Globus pallidus (tissue), 1 donor: Measurements from ENCODE around the gene KIF2C.
"Not testable (repeated sequence)": the region's sequence is repeated elsewhere in the genome, so short reads cannot be mapped to it uniquely, and the experiment has no call there.

Experiments
- DNase-seq: peaks from one replicate; pipeline ENCODE4 v3.0.0-alpha.2; 2015; ENCODE audit warnings: low spot score

Gene KIF2C

DNA sequence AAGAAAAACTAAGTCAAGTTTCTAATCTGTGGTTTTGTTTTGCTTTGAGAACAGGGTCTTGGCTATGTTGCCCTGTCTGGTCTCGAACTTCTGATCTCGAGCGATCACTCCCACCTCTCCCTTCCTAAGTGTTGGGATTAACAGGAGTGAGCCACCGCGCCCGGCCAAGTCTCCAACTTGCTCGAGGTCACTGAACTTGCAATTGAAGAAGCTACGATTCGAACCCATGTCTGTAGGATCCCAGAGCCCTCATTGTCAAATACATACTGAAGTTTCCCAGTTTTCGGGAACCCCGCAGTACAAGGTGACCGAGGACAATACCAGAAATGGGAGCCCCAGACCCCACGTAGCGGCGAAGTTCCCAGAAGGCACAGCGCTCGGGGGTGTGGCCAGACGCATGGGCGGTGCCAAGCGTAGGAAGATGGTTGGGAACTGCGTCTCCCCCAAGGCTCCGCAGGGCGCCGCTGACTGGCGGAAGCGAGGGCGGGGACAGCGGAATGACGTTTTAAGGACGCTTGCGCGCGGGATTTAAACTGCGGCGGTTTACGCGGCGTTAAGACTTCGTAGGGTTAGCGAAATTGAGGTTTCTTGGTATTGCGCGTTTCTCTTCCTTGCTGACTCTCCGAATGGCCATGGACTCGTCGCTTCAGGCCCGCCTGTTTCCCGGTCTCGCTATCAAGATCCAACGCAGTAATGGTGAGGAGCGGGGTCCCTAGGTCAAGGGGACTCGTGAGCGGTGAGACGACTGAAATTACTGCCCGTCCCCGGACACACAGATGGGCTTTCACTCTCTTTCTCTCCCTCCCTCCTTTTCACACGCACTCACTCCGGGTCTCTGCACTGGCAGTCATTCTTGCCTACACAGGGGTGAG is at the start of gene KIF2C:
Gene KIF2C, plus strand, starts transcription at position 531 of the 872 bp plus-strand sequence. Its CDS starts 96 bp downstream, at position 627.
- DNase-seq, result peak; percentile 97

DNA sequence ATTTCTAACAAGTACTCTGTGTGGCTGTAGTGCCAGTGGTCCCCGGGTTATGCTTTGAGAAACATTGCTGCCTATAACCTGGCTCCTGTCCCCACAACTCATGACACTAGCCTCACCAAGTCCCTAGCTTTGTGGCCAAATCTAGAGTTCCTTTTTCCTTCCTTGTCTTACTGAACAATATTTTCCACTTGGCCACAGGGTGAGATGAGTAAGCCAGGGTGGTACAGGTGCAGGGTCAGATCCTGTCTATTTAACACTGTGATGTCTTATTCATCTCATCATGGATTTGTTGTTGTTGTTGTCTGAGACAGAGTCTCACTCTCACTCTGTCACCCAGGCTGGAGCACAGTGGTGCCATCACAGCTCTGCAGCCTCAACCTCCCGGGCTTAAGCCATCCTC is 46.5 kb upstream of the KIF2C start:
- no peak for DNase-seq

DNA sequence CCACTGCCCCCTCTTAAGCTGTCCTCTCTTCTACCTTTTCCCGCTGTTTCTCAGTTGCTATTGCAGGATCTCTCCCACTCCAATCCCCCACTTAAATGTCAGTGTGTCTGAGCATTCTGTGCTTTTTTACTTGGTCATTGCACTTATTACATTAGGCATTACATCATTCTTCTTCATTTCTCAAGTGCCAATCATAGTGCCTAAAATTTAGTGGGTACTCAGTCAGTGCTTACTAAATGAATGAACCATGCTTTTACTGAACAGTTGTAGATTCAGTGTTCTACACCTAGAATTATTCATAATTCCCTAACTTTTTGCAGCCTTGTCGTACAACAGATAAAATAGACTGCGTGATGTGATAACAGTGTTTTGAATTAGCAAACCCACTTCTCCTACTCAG is 45.7 kb upstream of the KIF2C start:
- DNase-seq, result no peak

DNA sequence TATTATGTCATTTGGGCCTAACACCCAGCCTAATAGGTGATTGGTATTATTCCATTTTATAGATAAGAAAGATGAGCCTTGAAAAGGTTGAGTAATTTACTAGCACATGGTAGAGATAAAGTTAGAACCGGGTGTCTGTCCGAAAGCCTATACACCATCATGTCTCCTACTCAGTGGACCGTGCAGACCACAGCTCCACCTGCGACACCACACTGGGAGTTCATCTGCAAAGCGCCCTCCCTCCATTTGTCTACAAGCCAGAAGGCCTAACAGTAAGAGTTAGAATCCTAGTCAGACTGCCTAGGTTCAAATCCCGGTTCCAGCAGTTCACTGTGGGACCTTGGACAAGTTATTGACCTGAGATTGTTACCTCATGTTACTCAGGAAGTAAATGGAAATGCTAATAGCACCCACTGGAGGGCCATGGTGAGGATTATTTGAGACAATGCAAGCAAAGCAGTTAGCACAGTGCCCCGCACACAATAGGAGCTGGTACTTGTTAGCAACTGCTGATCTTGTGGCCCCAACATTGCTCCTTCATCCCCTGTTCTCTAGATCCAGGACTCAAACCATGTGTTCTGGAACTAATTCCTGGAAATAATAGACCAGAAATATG is 44.7 kb upstream of the KIF2C start:
- no peak for DNase-seq

DNA sequence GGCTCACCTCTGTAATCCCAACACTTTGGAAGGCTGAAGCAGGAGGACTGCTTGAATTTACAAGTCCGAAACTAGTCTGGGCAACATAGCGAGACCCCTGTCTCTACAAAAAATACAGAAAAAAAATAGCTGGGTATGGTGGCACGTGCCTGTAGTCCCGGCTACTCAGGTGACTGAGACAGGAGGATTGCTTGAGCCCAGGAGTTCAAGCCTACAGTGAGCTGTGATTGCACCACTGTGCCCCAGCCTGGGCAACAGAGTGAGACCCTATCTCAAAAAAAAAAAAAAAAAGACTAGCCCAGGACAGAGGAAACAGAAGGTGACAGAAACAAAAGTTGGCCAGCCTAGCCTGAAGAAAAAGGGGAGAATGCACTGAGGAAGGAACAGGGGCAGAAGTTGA is 44.0 kb upstream of the KIF2C start:
- DNase-seq, result no peak

DNA sequence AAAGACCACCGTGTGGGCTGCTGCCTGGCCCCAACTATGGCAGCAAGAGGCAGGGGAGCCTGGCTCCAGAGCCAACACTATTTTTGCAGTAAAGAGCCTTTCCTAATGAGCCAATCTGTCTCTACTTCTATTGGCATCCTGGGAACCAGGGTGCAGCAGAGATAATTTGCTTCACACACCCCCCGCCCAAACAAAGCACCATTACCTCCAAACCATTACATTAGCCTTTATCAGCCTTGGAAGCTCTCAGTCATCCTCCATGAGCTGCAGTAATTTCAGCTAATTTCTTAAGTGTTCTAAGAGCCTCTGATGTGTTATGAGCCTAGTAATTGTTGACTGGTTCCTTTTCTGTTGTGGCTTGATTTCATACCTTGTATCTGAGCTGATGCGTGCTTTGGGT is 43.5 kb upstream of the KIF2C start:
- DNase-seq, result no peak

DNA sequence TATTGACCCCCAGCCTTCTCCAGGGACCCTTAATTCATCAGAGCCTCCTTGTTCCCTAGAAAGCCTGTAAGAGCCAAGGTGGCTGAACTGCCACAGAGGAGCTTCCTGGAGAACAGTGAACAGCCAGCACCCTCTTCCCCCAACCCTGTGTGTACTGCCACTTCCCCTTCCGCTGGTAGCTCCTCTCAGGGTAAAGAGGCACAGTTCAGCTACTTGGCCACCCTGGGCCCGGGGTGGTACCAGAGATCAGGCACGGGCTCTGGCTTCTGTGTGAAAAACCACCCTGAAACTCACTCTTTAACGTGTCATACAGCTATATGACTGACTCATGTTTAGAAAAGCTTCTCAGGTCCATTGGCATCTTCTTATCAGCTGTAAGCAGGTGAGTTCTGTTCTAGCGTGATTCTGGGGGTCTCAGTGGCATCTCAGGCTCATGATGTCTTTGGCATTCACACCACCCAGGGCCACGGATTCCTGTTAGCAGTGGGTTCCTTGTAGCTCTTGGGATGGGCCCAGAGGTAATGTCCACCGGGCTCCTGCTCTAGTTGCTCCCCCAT is 42.8 kb upstream of the KIF2C start:
- no peak for DNase-seq

DNA sequence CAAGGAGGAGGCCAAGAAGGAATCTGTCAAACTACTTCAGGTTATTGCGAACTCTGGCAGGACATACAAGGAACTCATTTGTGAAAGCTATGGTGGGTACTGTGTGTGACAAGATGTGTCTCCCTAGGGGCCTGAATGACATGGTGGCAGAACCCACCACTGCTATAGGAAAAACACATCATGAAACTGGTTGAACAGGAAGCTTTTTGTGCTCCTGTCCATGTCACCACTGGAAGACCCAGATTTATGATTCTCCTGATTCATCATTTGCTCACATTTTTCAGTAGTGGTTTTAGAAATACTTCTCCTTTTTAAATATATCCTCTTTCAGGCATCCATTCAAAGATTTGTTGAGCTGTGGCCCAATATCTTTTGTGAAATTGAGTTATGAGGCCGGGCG is 41.5 kb upstream of the KIF2C start:
- DNase-seq, result no peak

DNA sequence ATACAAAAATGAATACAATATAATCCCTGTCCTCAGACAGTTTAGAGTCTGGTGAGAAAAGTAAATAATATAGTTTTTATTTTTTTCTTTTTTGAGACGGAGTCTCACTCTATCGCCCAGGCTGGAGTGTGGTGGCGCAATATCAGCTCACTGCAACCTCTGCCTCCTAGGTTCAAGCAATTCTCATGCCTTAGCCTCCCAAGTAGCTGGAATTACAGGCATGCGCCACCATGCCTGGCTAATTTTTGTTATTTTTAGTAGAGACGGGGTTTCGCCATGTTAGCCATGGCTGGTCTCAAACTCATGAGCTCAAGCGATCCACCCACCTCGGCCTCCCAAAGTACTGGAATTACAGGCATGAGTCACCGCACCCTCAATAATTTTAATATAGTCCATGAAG is 40.3 kb upstream of the KIF2C start:
- not testable (repeated sequence) for DNase-seq

DNA sequence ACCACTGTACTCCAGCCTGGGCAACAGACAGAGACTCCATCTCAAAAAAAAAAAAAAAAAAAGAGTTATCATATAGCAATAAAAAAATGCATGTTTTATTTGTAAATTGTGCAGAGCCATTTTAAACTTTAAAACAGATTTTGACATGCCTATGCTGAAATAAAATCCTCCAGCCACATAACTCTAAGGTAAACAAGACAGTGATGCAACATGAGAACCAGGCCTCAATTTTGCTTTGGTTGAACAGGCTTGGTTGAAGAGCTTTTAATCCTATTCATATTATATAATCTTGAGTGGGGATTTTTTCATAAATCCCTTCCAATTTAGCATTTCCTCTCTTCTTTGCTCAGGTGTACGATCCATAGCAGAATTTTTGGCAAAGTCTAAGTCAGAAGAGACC is 39.1 kb upstream of the KIF2C start:
- no peak for DNase-seq

DNA sequence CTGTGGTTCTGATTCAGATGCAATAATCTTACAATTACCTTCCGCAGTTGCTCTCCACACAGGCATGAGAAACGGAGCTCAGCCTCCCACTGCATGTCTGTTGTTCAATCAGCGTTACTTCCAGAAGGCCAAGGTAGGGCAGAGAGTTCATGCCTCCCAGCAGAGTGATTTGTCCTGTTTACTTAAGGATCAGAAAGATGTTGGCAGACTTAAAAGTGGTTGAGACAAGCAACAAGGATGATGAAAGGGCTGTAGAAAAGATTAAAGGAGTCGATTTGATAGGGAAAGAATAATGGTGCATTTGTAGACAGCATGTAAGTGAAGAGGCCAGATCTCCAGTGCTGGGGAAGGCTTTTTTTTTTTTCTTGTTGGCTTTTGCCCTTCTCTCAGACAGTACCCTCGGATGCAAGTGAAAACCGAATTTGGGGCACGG is 38.5 kb upstream of the KIF2C start:
- no peak for DNase-seq

DNA sequence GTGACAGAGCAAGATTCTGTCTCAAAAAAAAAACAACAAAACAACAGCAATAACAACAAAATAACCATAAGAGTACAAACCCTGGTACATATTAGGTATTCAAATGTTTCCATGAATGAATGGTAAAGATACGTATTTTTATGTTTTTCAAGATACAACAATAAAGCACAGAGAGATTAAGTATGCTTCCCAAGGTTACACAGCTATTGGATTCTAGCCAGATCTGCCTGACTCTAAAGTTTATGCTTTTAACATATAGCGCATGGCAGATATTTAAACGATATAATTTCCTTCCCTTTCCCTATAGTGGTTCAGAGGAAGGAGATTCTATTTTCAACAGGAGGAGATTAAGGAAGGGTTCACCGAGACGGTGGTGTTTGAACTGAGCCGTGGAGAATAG is 34.2 kb upstream of the KIF2C start:
- DNase-seq, result no peak

DNA sequence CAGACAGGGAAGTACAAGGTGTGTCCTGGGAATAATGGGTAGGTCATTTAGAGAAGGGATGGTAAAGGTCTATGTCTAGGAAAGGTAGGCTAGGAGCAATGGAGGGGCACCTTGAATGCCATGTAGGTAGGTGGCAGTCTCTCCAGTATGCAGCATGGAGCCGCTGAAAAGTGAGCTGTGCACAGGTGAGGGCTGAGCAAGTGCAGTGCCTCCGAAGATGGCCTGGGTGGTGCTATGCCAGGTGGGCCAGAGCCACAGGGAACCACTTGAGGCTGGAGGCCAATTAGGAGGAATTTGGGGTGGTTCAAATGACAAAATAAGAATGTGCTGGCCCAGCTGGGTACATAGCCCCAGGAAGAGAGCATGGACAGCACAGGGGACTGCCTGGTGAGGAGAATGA is 33.7 kb upstream of the KIF2C start:
- no peak for DNase-seq

DNA sequence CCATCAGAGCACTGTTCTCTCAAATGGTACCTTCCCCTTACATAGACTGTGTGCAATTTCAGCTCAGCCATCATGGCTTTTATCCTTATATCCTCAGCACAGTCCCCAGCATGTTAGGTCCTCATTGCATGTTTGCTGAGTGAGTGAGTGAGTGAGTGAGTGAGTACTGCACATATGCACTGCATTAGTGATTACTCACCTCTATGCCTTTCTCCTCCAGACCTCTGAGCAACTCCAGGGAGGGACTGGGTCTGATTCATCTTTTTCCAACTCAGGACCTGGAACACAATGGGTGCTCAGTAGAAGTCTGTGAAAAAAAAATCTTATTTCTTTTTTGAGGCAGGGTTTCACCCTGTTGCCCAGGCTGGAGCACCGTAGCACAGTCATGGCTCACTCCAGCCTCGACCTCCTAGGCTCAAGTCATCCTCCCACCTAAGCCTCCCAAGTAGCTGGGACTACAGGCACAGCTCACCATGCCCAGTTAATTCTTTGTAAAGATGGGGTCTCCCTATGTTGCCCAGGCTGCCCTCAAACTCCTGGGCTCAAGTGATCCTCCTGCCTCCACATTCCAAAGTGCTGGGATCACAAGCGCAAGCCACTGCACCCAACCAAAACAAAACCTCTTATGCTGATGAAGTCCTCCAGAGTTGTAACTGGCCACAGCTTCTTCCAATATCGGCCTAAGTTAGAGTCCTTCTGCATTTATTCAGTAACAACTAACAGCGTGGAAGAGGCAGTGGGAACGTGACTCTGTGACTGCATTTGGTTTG is 32.3 kb upstream of the KIF2C start:
- no peak for DNase-seq

DNA sequence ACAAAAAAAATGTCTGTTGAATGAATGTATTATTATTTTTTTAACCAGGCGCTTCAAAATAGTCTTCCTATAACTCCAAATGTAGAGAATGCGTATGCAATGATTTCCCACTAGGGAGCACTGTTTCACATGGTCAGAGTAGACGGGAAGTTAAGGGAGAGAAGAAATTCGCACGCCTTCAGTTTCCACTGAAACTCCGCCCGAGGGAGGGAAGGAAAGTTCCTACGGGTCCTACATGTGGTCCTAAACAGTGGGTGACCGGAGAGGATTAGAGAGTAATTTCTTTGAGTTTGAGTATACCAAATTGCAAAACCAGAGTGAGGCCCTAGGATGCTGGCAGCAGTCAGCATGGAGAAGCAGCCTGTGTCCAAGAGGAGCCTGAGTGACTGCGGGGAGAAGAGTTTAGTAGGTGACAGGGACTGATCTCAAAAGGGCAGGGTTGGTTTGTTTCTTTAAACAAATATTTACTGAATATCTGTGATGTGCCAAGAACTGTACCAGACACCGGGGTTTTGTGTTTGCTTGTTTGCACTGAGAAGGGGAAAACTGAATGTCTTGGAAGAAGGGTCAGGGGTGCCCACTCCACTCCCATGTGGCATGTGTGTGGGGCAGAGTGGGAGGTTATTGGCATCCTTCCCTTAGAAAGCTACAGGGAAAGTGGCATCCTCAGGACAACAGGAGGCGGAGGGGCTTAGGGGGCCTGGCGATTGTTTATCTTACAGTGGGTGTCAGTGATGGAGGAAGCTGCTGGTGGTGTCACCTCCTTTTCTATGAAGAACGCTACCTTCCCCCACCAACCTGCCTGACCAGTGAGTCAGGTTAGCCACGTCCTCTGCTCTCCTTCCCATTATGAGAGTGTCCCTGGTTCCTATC is 31.4 kb upstream of the KIF2C start:
- peak; percentile 46 for DNase-seq

DNA sequence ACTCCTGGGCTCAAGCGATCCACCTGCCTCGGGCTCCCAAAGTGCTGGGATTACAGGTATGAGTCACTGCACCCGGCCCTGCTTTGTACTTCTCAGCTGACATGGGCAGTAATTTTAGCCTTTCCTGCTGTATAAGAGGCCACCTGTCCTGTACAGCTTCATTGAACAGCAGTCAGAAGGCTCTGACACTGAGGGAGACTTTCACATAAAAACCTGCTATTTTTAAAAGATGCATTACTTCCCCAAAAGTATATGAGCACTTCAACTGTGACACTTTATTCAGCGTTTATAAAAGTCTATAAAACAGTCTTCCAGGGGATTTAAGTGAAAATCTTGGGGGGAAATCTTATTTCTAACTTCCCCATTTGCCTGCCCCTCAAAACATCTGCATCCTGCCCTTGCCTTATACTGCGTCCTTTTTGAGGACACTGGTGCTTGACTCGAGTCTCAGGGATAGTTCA is 26.3 kb upstream of the KIF2C start:
- DNase-seq, result no peak

DNA sequence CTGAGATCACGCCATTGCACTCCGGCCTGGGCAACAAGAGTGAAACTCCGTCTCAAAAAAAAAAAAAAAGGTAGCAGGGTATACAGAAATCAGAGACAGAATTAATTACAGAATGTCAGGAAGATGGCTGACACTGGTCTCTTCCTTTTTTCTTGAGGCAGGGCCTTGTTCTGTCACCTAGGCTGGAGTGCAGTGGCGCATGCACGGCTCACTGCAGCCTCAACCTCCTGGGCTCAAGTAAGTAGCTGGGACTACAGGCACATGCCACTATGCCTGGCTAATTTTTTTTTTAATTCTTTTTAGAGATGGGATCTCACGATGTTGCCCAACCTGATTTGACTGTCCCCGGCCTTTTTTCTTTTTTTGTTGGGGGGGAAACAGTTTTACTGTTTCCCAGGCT is 25.1 kb upstream of the KIF2C start:
- no peak for DNase-seq

DNA sequence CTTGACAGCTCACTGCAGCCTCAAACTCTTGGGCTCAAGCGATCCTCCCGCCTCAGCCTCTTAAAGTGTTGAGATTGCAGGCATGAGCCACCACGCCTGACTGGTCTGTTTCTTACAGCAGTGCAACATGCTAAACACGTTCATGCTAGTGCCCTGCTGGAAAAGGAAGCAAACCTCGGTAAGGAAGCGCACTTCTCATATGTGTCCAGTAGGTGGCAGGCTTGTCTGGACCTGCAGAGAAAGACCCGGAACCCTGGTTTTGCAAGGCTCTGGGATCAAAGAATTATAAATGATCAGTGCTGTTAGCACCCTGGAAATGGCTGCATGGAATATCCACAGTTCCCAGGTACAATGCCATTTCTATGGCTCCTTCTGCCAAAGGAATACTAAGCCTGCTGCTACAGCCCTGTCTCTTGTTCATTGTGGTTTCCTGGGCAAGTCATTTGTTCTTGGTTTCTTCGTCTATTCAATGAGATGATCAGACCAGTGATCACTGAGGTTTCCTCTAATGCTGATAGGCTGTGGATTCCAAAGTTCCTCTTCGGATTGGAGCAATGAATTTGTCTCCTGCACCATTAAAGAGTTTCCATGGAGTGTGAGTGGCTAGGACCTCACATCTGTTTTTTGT is 24.6 kb upstream of the KIF2C start:
- DNase-seq, result peak; percentile 74

DNA sequence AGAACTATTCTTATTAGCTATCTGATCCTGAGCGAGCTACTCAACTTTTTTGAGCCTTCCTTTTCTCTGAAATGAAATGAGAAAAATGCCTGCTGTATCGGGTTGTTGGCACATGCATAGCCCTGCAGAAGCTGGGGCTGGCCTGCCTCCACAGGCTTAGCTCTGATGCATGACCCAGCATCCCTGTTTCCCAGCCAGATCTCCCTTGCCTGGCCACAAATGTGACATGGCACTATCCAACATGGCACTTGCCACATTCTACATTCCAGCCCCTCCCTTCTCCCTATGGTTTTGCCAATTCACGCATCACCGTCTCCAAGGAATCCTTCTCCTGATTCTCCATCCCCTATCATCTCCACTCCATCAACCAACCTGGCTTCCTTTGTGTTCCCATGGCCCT is 22.5 kb upstream of the KIF2C start:
- no peak for DNase-seq

DNA sequence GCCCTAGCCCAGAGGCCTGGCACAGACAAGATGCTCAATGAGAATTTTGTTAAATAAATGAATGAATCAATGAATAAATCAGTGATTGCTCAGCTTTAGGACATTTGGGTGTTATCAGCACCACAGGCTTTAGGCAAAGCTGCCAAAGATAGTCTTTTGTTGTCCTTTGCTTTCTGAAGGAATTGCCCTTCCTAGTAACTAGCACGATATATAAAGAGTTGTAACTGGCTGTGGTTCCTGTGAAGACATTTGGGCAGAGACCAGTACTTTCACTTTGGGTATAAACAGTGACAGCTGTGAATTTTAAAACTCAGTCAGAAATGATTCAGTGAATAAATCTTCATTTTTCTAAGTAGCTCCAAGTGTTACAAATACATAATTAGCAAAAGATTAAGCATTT is 22.0 kb upstream of the KIF2C start:
- no peak for DNase-seq

DNA sequence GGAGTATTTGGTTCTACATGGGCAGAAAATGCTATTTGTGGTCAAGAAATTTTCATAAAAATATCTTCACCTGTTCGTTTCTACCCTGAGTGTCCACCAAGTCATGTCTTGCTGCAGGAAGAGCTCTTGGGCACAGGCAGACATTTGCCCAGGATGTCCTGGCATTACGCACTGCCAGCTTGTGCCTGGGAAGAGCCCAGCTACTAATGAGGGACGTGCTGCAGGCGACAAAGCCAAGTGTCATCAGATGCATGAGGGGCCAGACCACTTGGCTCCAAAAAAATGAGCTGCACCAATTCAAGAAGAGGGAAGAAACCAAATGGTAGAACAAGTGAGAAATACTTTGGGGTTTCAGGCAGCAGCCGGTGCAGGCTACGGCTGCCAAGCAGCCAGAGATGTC is 21.5 kb upstream of the KIF2C start:
- DNase-seq, result no peak
